DMS 273 (cell line): ENCODE data around the gene CCDC73.
"Not testable (repeated sequence)": the region's sequence is repeated elsewhere in the genome, so short reads cannot be mapped to it uniquely, and the experiment has no call there.

Source experiments
- DNase-seq: peaks from one replicate; lab custom pipeline; 2025; ENCODE audit not compliant: unreplicated experiment; lab: John Stamatoyannopoulos, UW

Gene CCDC73

GRCh38 chr11:32597921-32598320 lies 196.5 kb downstream of the CCDC73 start:
- no peak for DNase-seq

GRCh38 chr11:32596114-32596513 lies 198.3 kb downstream of the CCDC73 start:
- DNase-seq: not testable (repeated sequence)

GRCh38 chr11:32594272-32594671 lies 200.2 kb downstream of the CCDC73 start:
- no peak for DNase-seq

GRCh38 chr11:32586576-32587190 lies 207.8 kb downstream of the CCDC73 start:
- DNase-seq: peak; percentile 54

- peak; percentile 14 for DNase-seq
Observed at GRCh38 chr11:32584921-32585320, 209.5 kb downstream of the CCDC73 start.

- DNase-seq: peak; percentile 96
Observed at GRCh38 chr11:32583459-32584271, 210.8 kb downstream of the CCDC73 start, which contains the start of gene EIF3M. EIF3M (plus strand) TSS chr11:32583831; CDS start chr11:32583888, 57 bp downstream.

GRCh38 chr11:32581556-32581955 lies 212.9 kb downstream of the CCDC73 start:
- no peak for DNase-seq

GRCh38 chr11:32580967-32581366 lies 213.5 kb downstream of the CCDC73 start:
- no peak for DNase-seq

GRCh38 chr11:32576456-32576855 lies 218.0 kb downstream of the CCDC73 start:
- no peak for DNase-seq

- no peak for DNase-seq
Observed at GRCh38 chr11:32575070-32575469, 219.4 kb downstream of the CCDC73 start.

- DNase-seq: no peak
Observed at GRCh38 chr11:32574421-32574820, 220.0 kb downstream of the CCDC73 start.

- DNase-seq: no peak
Observed at GRCh38 chr11:32573228-32573627, 221.2 kb downstream of the CCDC73 start.

- DNase-seq: no peak
Observed at GRCh38 chr11:32571039-32571438, 223.4 kb downstream of the CCDC73 start.

GRCh38 chr11:32569313-32569881 lies 225.1 kb downstream of the CCDC73 start:
- no peak for DNase-seq

- DNase-seq: no peak
Observed at GRCh38 chr11:32567154-32567553, 227.3 kb downstream of the CCDC73 start.

GRCh38 chr11:32566517-32566916 lies 227.9 kb downstream of the CCDC73 start:
- DNase-seq: no peak

GRCh38 chr11:32563600-32563959 lies 230.9 kb downstream of the CCDC73 start:
- DNase-seq: no peak

- DNase-seq: no peak
Observed at GRCh38 chr11:32562839-32563599, 231.4 kb downstream of the CCDC73 start.

- DNase-seq: peak; percentile 1
Observed at GRCh38 chr11:32561835-32562234, 232.6 kb downstream of the CCDC73 start.

GRCh38 chr11:32555895-32556294 lies 238.6 kb downstream of the CCDC73 start:
- no peak for DNase-seq

GRCh38 chr11:32555091-32555490 lies 239.4 kb downstream of the CCDC73 start:
- no peak for DNase-seq
